ENCODE measurements around the gene AGPAT3.

AGPAT3 gene

GRCh38 chr21:43923391-43923790, 58.4 kb downstream of the AGPAT3 start:
- peak; percentile 70 for DNase-seq (ENCODE audit: low spot score)

- no peak for DNase-seq (ENCODE audit: low spot score)
Observed at GRCh38 chr21:43924421-43925095, 59.5 kb downstream of the AGPAT3 start.

GRCh38 chr21:43925096-43925481, 60.1 kb downstream of the AGPAT3 start:
- DNase-seq (ENCODE audit: low spot score), result no peak

- no peak for DNase-seq (ENCODE audit: low spot score)
Observed at GRCh38 chr21:43925609-43926008, 60.6 kb downstream of the AGPAT3 start.

GRCh38 chr21:43926196-43926595, 61.2 kb downstream of the AGPAT3 start:
- DNase-seq (ENCODE audit: low spot score), result no peak

- no peak for DNase-seq (ENCODE audit: low spot score)
Observed at GRCh38 chr21:43927591-43928221, 62.7 kb downstream of the AGPAT3 start.

- DNase-seq (ENCODE audit: low spot score), result no peak
Observed at GRCh38 chr21:43928222-43929125, 63.5 kb downstream of the AGPAT3 start.

- DNase-seq (ENCODE audit: low spot score), result no peak
Observed at GRCh38 chr21:43929217-43929971, 64.4 kb downstream of the AGPAT3 start.

GRCh38 chr21:43930074-43930847, 65.2 kb downstream of the AGPAT3 start:
- no peak for DNase-seq (ENCODE audit: low spot score)

- no peak for DNase-seq (ENCODE audit: low spot score)
Observed at GRCh38 chr21:43930848-43931375, 65.9 kb downstream of the AGPAT3 start.

- no peak for DNase-seq (ENCODE audit: low spot score)
Observed at GRCh38 chr21:43931489-43931888, 66.5 kb downstream of the AGPAT3 start.

- no peak for DNase-seq (ENCODE audit: low spot score)
Observed at GRCh38 chr21:43932005-43932404, 67.0 kb downstream of the AGPAT3 start.

- DNase-seq (ENCODE audit: low spot score), result no peak
Observed at GRCh38 chr21:43933199-43933598, 68.2 kb downstream of the AGPAT3 start.

- DNase-seq (ENCODE audit: low spot score), result no peak
Observed at GRCh38 chr21:43933680-43934079, 68.7 kb downstream of the AGPAT3 start.

GRCh38 chr21:43934116-43934515, 69.1 kb downstream of the AGPAT3 start:
- no peak for DNase-seq (ENCODE audit: low spot score)

- no peak for DNase-seq (ENCODE audit: low spot score)
Observed at GRCh38 chr21:43934716-43935705, 70.0 kb downstream of the AGPAT3 start.

- DNase-seq (ENCODE audit: low spot score), result no peak
Observed at GRCh38 chr21:43935711-43936110, 70.7 kb downstream of the AGPAT3 start.

GRCh38 chr21:43936247-43936967, 71.4 kb downstream of the AGPAT3 start:
- DNase-seq (ENCODE audit: low spot score), result no peak
